Gastroesophageal sphincter (tissue), 4 donors: ENCODE data around the gene RPS23. TPM values are rescaled to one million over a fixed set of nuclear protein-coding genes. Genes with fewer than 3 reads are reported as not detected.

Experiments
- ATAC-seq: fragments of 150-250 bp; one replicate; pipeline ENCODE4 v1.9.1; 2016; ENCODE audit warnings: mild to moderate bottlenecking, moderate library complexity
- H3K27ac ChIP-seq, 4 donors: fragments of 200-600 bp; sonication (generic) in 3 of 4; 1 replicate in 3 of 4; 2 replicates in 1 of 4; pipeline ENCODE4 v1.5.1; 2016 to 2019
- H3K27me3 ChIP-seq: fragments of 200-600 bp; sonication (generic); one replicate; pipeline ENCODE4 v1.5.1; 2019
- H3K36me3 ChIP-seq, 2 donors: fragments of 200-600 bp; sonication (generic); one replicate each; pipeline ENCODE4 v1.5.1; 2019; ENCODE audit warnings: control low read depth in 1 of 2
- H3K4me1 ChIP-seq, 3 donors: fragments of 200-600 bp; sonication (generic); 1 replicate in 2 of 3; 2 replicates in 1 of 3; pipeline ENCODE4 v1.5.1; 2016 to 2019; ENCODE audit warnings: control low read depth in 2 of 3
- H3K4me3 ChIP-seq, 2 donors: fragments of 200-600 bp; sonication (generic); one replicate each; pipeline ENCODE4 v1.5.1; 2019; ENCODE audit warnings: mild to moderate bottlenecking in 1 of 2, moderate library complexity in 1 of 2
- H3K9me3 ChIP-seq, 3 donors: fragments of 200-600 bp; sonication (generic); one replicate each; pipeline ENCODE4 v1.5.1; 2017 to 2019; ENCODE audit warnings: control low read depth in 2 of 3
- CTCF ChIP-seq, 4 experiments: fragments of 200-600 bp in 2 of 4; fragments of 450-650 bp in 2 of 4; sonication (generic) in 1 of 4; IDR thresholded peaks; one replicate each; pipeline ENCODE4 v1.5.1; 2017 to 2019; ENCODE audit warnings: antibody characterized with exemption in 4 of 4, mild to moderate bottlenecking in 2 of 4, moderate library complexity in 2 of 4
- EP300 ChIP-seq: sonication (generic); formaldehyde crosslinking; IDR thresholded peaks from one replicate; pipeline ENCODE4 v1.6.1; 2017; ENCODE audit warnings: antibody characterized with exemption, mild to moderate bottlenecking
- POLR2A ChIP-seq, 2 donors: fragments of 450-650 bp; IDR thresholded peaks; one replicate each; pipeline ENCODE4 v1.6.1; 2017; ENCODE audit warnings: antibody characterized with exemption in 2 of 2, mild to moderate bottlenecking in 2 of 2, moderate library complexity in 1 of 2
- POLR2AphosphoS5 ChIP-seq: sonication (generic); formaldehyde crosslinking; IDR thresholded peaks from one replicate; pipeline ENCODE4 v1.6.1; 2017; ENCODE audit warnings: antibody characterized with exemption
- WGBS, 2 donors: methylation state at CpG; one replicate each; pipeline ENCODE4 v1.1.5; 2018; ENCODE audit warnings: low coverage in 1 of 2; 5-methylcytosine and 5-hydroxymethylcytosine counted together
- total RNA-seq, 4 donors: library from RNA; depleted of rRNA; stranded (reverse); fragments of >200 nt; gene quantifications; one replicate each; pipeline ENCODE4 v1.1.0, GENCODE V29; 2016

Gene RPS23
- total RNA-seq, 4 donors from 2014 or later = 1,991 to 3,565 (median 2,994) TPM

- WGBS, 2 donors = 75 to 84% methylated on average over 4 to 5 of the region's 5 CpGs
- TF ChIP-seq CTCF (IDR thresholded peaks at IDR 0.05) = no peak
- no peak for TF ChIP-seq EP300
- TF ChIP-seq POLR2A (IDR thresholded peaks at IDR 0.05) = no peak
- no peak for TF ChIP-seq POLR2AphosphoS5
- Histone ChIP-seq H3K4me3 (no peak overlapping the region), H3K4me1 (no peaks in the 10 kb centered on the region), H3K36me3 (peaks cover 0 to 6% of the 10 kb centered on the region in 2 donors), H3K27me3 (peaks cover 5% of the 10 kb centered on the region), H3K27ac (no peak overlapping the region), H3K9me3 (no peaks in the 10 kb centered on the region)
- ATAC-seq = no peak
These were observed 41.7 kb upstream of the RPS23 start for GRCh38 chr5:82319651-82320376.

GRCh38 chr5:82319192-82319591 is 41.0 kb upstream of the RPS23 start:
- Histone ChIP-seq H3K4me1 (no peaks in the 10 kb centered on the region), H3K27ac (no peak overlapping the region), H3K36me3 (peaks cover 0 to 6% of the 10 kb centered on the region in 2 donors), H3K9me3 (no peaks in the 10 kb centered on the region), H3K27me3 (peaks cover 5% of the 10 kb centered on the region), H3K4me3 (no peak overlapping the region)
- 83 to 86% methylated on average over 2 of the region's 2 CpGs for WGBS, 2 donors
- ATAC-seq = no peak
- TF ChIP-seq POLR2A (IDR thresholded peaks at IDR 0.05) (no peak), CTCF (IDR thresholded peaks at IDR 0.05) (no peak), POLR2AphosphoS5 (no peak), EP300 (no peak)

GRCh38 chr5:82314964-82315758 is 37.0 kb upstream of the RPS23 start:
- 63 to 89% methylated on average over 4 of the region's 4 CpGs for WGBS, 2 donors
- H3K27me3 ChIP-seq = no peaks in the 10 kb centered on the region
- TF ChIP-seq POLR2AphosphoS5 = no peak
- no peak for TF ChIP-seq POLR2A (IDR thresholded peaks at IDR 0.05)
- no peak for TF ChIP-seq EP300
- TF ChIP-seq CTCF (IDR thresholded peaks at IDR 0.05) = no peak
- H3K9me3 ChIP-seq = no peaks in the 10 kb centered on the region
- H3K27ac ChIP-seq = no peak overlapping the region
- peaks cover 0 to 30% of the 10 kb centered on the region in 2 donors for H3K36me3 ChIP-seq
- H3K4me3 ChIP-seq = no peak overlapping the region
- no peak for ATAC-seq
- no peaks in the 10 kb centered on the region for H3K4me1 ChIP-seq

GRCh38 chr5:82313016-82313415 is 34.9 kb upstream of the RPS23 start:
- TF ChIP-seq CTCF (IDR thresholded peaks at IDR 0.05) (no peak), POLR2A (IDR thresholded peaks at IDR 0.05) (no peak), EP300 (no peak), POLR2AphosphoS5 (no peak)
- Histone ChIP-seq H3K4me1 (peaks cover 0 to under 1% (median 0%) of the 10 kb centered on the region in 3 donors), H3K36me3 (peaks cover 0 to 38% of the 10 kb centered on the region in 2 donors), H3K9me3 (no peaks in the 10 kb centered on the region), H3K27ac (no peak overlapping the region), H3K27me3 (no peaks in the 10 kb centered on the region), H3K4me3 (no peak overlapping the region)
- WGBS, 2 donors = 65 to 73% methylated on average over 2 to 5 of the region's 5 CpGs
- no peak for ATAC-seq
